Measurements from ENCODE around the gene TM9SF1. TPM values are rescaled to one million over a fixed set of nuclear protein-coding genes. Genes with fewer than 3 reads are reported as not detected.
A peak's percentile ranks its signal among the peaks of the same experiment; 100 is the strongest.

The TM9SF1 gene
- total and polyA plus RNA-seq, 2 of the 13 experiments (the other 11 are each of a cell fraction or from before 2014, with no cell fraction given) = 83.2 to 110 TPM

DNA sequence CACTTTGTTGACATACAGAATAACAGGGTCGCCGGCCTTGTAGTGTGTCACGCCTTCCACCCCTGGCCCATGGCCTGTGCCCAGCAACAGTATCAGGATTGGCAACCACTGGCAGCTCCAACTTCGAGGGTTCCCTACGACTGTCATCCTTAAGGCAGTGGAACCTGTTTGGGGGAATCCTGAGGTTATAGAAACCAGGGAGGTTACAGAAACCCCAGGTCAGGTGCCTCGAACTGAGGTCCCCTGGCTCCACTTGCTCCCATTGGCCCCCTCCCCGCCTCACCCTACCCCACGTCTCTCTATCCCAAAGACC lies 412 bp downstream of the TM9SF1 start (continued):
- peak; percentile 52; the same call in 1 of the 2 replicates for TF ChIP-seq CC2D1A (CRISPR knock-in tag; IDR thresholded peaks at IDR 0.05)
- TF ChIP-seq CENPT (CRISPR knock-in tag; IDR thresholded peaks at IDR 0.05; ENCODE audit: low read depth) = 0 out of 2 replicates have a peak, but pooled peaks have one; percentile 12
- TF ChIP-seq, protein P1, sequence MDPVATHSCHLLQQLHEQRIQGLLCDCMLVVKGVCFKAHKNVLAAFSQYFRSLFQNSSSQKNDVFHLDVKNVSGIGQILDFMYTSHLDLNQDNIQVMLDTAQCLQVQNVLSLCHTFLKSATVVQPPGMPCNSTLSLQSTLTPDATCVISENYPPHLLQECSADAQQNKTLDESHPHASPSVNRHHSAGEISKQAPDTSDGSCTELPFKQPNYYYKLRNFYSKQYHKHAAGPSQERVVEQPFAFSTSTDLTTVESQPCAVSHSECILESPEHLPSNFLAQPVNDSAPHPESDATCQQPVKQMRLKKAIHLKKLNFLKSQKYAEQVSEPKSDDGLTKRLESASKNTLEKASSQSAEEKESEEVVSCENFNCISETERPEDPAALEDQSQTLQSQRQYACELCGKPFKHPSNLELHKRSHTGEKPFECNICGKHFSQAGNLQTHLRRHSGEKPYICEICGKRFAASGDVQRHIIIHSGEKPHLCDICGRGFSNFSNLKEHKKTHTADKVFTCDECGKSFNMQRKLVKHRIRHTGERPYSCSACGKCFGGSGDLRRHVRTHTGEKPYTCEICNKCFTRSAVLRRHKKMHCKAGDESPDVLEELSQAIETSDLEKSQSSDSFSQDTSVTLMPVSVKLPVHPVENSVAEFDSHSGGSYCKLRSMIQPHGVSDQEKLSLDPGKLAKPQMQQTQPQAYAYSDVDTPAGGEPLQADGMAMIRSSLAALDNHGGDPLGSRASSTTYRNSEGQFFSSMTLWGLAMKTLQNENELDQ (CRISPR knock-in tag; IDR thresholded peaks at IDR 0.05; ENCODE audit: borderline replicate concordance) = 0 out of 2 replicates have a peak, but pooled peaks have one; percentile 2
- TF ChIP-seq, protein P2, sequence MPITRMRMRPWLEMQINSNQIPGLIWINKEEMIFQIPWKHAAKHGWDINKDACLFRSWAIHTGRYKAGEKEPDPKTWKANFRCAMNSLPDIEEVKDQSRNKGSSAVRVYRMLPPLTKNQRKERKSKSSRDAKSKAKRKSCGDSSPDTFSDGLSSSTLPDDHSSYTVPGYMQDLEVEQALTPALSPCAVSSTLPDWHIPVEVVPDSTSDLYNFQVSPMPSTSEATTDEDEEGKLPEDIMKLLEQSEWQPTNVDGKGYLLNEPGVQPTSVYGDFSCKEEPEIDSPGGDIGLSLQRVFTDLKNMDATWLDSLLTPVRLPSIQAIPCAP (CRISPR knock-in tag; IDR thresholded peaks at IDR 0.05; ENCODE audit: low read depth) = 0 out of 2 replicates have a peak, but pooled peaks have one; percentile 70
- peak; percentile 23; the same call in 1 of the 2 replicates for TF ChIP-seq CHCHD3 (CRISPR knock-in tag; IDR thresholded peaks at IDR 0.05)

DNA sequence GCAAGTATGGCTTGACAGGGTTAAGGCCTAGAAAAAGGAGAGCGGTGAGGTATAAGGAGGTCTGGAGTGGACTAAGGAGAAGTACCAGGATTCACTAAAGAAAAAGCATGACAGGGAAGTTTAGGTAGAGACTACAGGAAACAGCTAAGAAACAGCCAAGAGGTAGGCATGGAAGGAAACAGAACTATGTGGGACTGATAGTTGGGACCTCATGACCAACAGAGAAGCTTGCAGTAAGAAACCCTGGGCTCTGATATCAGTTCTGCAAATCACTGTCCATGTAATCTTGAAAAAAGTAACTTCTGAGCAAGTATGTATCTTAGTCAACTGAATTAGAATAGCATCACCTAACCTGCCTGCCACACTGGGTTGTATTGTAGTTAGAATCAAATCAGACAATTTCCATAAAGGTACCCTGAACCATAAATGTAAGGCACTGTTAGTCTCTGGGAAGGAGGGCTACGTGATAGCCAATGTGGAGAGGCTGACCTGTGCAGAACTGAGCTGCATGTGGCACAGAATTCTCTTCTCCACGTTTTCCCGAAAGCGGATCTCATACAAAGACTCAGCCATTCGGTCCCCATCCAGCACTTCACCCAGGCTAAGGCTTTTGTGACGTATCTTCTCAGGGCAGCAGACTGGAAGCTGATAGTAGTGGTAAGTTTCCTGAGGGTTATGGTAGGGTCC lies 912 bp downstream of the TM9SF1 start:
- POLR2A ChIA-PET = interaction anchor here (1.3 to 4.3 kb wide), 11 partner anchors 10 to 248 kb away, joined by 3 to 230 read pairs (median 35); partner anchors contain the start of genes CHMP4A, DCAF11, DHRS1 and EMC9
- H3K79me2 ChIP-seq (ENCODE audit: insufficient read depth, low read length) = peaks cover 43% of the 10 kb centered on the region
- H3K4me2 ChIP-seq (ENCODE audit: low read depth, low read length) = peak overlapping the region; percentile 99
- FAIRE-seq (peak; percentile 23), DNase-seq (ENCODE audit: low spot score) (no peak), ATAC-seq (no peak)
- H4K20me1 ChIP-seq (ENCODE audit: insufficient read depth, low read length) = no peaks in the 10 kb centered on the region
- peak overlapping the region; percentile 97 for H3K9ac ChIP-seq (ENCODE audit: insufficient read depth, low read depth, low read length)
- WGBS (ENCODE audit: low lambda C conversion rate) = 89% methylated on average over 7 of the region's 7 CpGs
- H3K36me3 ChIP-seq (replicated peaks in 1 of 2; ENCODE audit: control insufficient read depth in 1 of 2, insufficient read depth in 2 of 2, low read length in 2 of 2) = peaks cover 18 to 29% of the 10 kb centered on the region in 2 experiments; a peak in 4 of 5 replicates
- peak overlapping the region; percentile 84 for H3K27ac ChIP-seq (ENCODE audit: extremely low read length, insufficient read depth, low read length)
- no peaks in the 10 kb centered on the region for H3K9me3 ChIP-seq (ENCODE audit: low read length)
- H2AFZ ChIP-seq (ENCODE audit: low read length) = no peak overlapping the region
- BruUV-seq (replicated peaks) = TSS peak; percentile 53
- intact Hi-C loops (cut with micrococcal nuclease; ENCODE audit: unreplicated experiment) = no loop called here
- peaks cover 70% of the 10 kb centered on the region for H3K4me1 ChIP-seq (ENCODE audit: insufficient read depth, low read length)
- CTCF ChIA-PET (ENCODE audit: low intra/inter-chr PET ratio, low total read pairs) = no interaction called here
- in situ Hi-C loops (cut with HindIII; ENCODE audit: extremely low pct_ligation_motif_present, low pct_unique_long_range_greater_than_20kb) = no loop called here
- peak overlapping the region; percentile 79 to 91 (median 85) for H3K4me3 ChIP-seq (replicated peaks in 1 of 3; ENCODE audit: insufficient read depth in 1 of 3, low read depth in 2 of 3, low read length in 3 of 3)
- H3K27me3 ChIP-seq (ENCODE audit: control insufficient read depth in 1 of 2, insufficient read depth in 2 of 2, low read length in 2 of 2) = no peaks in the 10 kb centered on the region; a peak in 1 of 5 replicates
- TF ChIP-seq, protein P3, sequence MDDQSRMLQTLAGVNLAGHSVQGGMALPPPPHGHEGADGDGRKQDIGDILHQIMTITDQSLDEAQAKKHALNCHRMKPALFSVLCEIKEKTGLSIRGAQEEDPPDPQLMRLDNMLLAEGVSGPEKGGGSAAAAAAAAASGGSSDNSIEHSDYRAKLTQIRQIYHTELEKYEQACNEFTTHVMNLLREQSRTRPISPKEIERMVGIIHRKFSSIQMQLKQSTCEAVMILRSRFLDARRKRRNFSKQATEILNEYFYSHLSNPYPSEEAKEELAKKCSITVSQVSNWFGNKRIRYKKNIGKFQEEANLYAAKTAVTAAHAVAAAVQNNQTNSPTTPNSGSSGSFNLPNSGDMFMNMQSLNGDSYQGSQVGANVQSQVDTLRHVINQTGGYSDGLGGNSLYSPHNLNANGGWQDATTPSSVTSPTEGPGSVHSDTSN (CRISPR knock-in tag; IDR thresholded peaks at IDR 0.05; ENCODE audit: borderline replicate concordance) = no peak
- TF ChIP-seq, protein P4, sequence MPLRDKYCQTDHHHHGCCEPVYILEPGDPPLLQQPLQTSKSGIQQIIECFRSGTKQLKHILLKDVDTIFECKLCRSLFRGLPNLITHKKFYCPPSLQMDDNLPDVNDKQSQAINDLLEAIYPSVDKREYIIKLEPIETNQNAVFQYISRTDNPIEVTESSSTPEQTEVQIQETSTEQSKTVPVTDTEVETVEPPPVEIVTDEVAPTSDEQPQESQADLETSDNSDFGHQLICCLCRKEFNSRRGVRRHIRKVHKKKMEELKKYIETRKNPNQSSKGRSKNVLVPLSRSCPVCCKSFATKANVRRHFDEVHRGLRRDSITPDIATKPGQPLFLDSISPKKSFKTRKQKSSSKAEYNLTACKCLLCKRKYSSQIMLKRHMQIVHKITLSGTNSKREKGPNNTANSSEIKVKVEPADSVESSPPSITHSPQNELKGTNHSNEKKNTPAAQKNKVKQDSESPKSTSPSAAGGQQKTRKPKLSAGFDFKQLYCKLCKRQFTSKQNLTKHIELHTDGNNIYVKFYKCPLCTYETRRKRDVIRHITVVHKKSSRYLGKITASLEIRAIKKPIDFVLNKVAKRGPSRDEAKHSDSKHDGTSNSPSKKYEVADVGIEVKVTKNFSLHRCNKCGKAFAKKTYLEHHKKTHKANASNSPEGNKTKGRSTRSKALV (CRISPR knock-in tag; IDR thresholded peaks at IDR 0.05) = no peak
- TF ChIP-seq ZNF546 (CRISPR knock-in tag; conservative IDR thresholded peaks at IDR 0.05) (no peak), GABPB1 (CRISPR knock-in tag; IDR thresholded peaks at IDR 0.05) (no peak), PHF5A (CRISPR knock-in tag; IDR thresholded peaks at IDR 0.05; ENCODE audit: low read depth, unreplicated experiment) (no peak), ZC3H13 (CRISPR knock-in tag; IDR thresholded peaks at IDR 0.05) (no peak), FOXA1 (IDR thresholded peaks at IDR 0.05) (no peak), FOXA1 (CRISPR knock-in tag; IDR thresholded peaks at IDR 0.05) (no peak; the same call in 1 of the 2 replicates), POGZ (CRISPR knock-in tag; IDR thresholded peaks at IDR 0.05) (no peak), YEATS4 (CRISPR knock-in tag; IDR thresholded peaks at IDR 0.05; ENCODE audit: borderline replicate concordance) (no peak), ZZZ3 (CRISPR knock-in tag; IDR thresholded peaks at IDR 0.05; ENCODE audit: borderline replicate concordance) (no peak), KAT8 (CRISPR knock-in tag; IDR thresholded peaks at IDR 0.05) (no peak)
